Spleen (tissue), 7 donors: Measurements from ENCODE around the gene FAM83G.

ENCODE experiments used
- POLR2A ChIP-seq, 3 donors: fragments of 450-650 bp; IDR thresholded peaks; one replicate each; pipeline ENCODE4 v1.5.1; 2017; ENCODE audit warnings: antibody characterized with exemption in 3 of 3, mild to moderate bottlenecking in 1 of 3
- POLR2AphosphoS5 ChIP-seq, 3 donors: sonication (generic); formaldehyde crosslinking; IDR thresholded peaks; one replicate each; pipeline ENCODE4 v1.5.1; 2017; ENCODE audit warnings: antibody characterized with exemption in 3 of 3
- TF ChIP-seq, protein P1 (sequence below), 11 experiments: fragments of 200-600 bp in 7 of 11; fragments of 450-650 bp in 4 of 11; sonication (generic) in 4 of 11; IDR thresholded peaks in 8 of 11; conservative IDR thresholded peaks in 3 of 11; 1 replicate in 7 of 11; 2 replicates in 4 of 11; pipeline versions ENCODE4 v1.4.0 to v1.8.0; 2016 to 2021; ENCODE audit warnings: antibody characterized with exemption in 11 of 11, inconsistent platforms in 4 of 11, mild to moderate bottlenecking in 1 of 11
- donor health status: DM: no; HTN: no; CAD: no; lungs with moderate emphysema.
- donor health status: DM: no; HTN: no; CAD: no.
- donor health status: DM: no; HTN: no; CAD: no.

GRCh38 chr17:18968945-18969887, 35.3 kb downstream of the FAM83G start:
- TF ChIP-seq, protein P1, sequence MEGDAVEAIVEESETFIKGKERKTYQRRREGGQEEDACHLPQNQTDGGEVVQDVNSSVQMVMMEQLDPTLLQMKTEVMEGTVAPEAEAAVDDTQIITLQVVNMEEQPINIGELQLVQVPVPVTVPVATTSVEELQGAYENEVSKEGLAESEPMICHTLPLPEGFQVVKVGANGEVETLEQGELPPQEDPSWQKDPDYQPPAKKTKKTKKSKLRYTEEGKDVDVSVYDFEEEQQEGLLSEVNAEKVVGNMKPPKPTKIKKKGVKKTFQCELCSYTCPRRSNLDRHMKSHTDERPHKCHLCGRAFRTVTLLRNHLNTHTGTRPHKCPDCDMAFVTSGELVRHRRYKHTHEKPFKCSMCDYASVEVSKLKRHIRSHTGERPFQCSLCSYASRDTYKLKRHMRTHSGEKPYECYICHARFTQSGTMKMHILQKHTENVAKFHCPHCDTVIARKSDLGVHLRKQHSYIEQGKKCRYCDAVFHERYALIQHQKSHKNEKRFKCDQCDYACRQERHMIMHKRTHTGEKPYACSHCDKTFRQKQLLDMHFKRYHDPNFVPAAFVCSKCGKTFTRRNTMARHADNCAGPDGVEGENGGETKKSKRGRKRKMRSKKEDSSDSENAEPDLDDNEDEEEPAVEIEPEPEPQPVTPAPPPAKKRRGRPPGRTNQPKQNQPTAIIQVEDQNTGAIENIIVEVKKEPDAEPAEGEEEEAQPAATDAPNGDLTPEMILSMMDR (IDR thresholded peaks at IDR 0.05 in 8 of 11, conservative IDR thresholded peaks at IDR 0.05 in 3 of 11): no peak
- TF ChIP-seq POLR2AphosphoS5 (IDR thresholded peaks at IDR 0.05): peak in 2 of 3 donors; percentile 23 to 31
- TF ChIP-seq POLR2A (IDR thresholded peaks at IDR 0.05): no peak
